SK-N-SH treated with all-trans-retinoic acid at 6 μM for 48 hours (cell line): ENCODE measurements around the gene TSHZ2.

Experiments used
- ATAC-seq: fragments of 200-7000 bp; cut with Tn5 transposase; 3 replicates; pipeline ENCODE4 v1.9.1; 2020; ENCODE audit warnings: mild to moderate bottlenecking, moderate library complexity
- BACH2 ChIP-seq: fragments of 250-450 bp; sonication (Bioruptor Pico); IDR thresholded peaks from 2 replicates; pipeline ENCODE4 v1.9.0; 2021; ENCODE audit warnings: mild to moderate bottlenecking, borderline replicate concordance
- CREB5 ChIP-seq: fragments of 250-450 bp; sonication (Bioruptor Pico); IDR thresholded peaks from 2 replicates; pipeline ENCODE4 v1.5.1; 2020; ENCODE audit warnings: low read depth, mild to moderate bottlenecking, moderate library complexity
- CSDC2 ChIP-seq: fragments of 250-450 bp; sonication (Bioruptor Pico); IDR thresholded peaks from 2 replicates; pipeline ENCODE4 v1.5.0; 2020; ENCODE audit warnings: mild to moderate bottlenecking, moderate library complexity
- ESRRG ChIP-seq: fragments of 250-450 bp; sonication (Bioruptor Pico); IDR thresholded peaks from 2 replicates; pipeline ENCODE4 v1.6.1; 2021; ENCODE audit warnings: mild to moderate bottlenecking
- ISL1 ChIP-seq: fragments of 250-450 bp; sonication (Bioruptor Pico); IDR thresholded peaks from 2 replicates; pipeline ENCODE4 v2.1.2; 2022; ENCODE audit warnings: mild to moderate bottlenecking, moderate library complexity
- OSR1 ChIP-seq: fragments of 250-450 bp; sonication (Bioruptor Pico); IDR thresholded peaks from 2 replicates; pipeline ENCODE4 v1.8.0; 2022; ENCODE audit warnings: moderate library complexity, mild to moderate bottlenecking, inconsistent platforms
- PATZ1 ChIP-seq: fragments of 250-450 bp; sonication (Bioruptor Pico); IDR thresholded peaks from 2 replicates; pipeline ENCODE4 v1.8.0; 2020; ENCODE audit warnings: mild to moderate bottlenecking, moderate library complexity, borderline replicate concordance
- POU6F1 ChIP-seq: fragments of 250-450 bp; sonication (Bioruptor Pico); IDR thresholded peaks from 2 replicates; pipeline ENCODE4 v1.8.0; 2021; ENCODE audit warnings: low read depth, mild to moderate bottlenecking, moderate library complexity, borderline replicate concordance
- PPARA ChIP-seq: fragments of 250-450 bp; sonication (Bioruptor Pico); IDR thresholded peaks from 2 replicates; pipeline ENCODE4 v1.5.0; 2020; ENCODE audit warnings: mild to moderate bottlenecking, borderline replicate concordance
- RARB ChIP-seq: fragments of 250-450 bp; sonication (Bioruptor Pico); IDR thresholded peaks from 2 replicates; pipeline ENCODE4 v1.8.0; 2021; ENCODE audit warnings: mild to moderate bottlenecking, moderate library complexity
- SNAI2 ChIP-seq: fragments of 250-450 bp; sonication (Bioruptor Pico); IDR thresholded peaks from 2 replicates; pipeline ENCODE4 v1.5.0; 2020; ENCODE audit warnings: mild to moderate bottlenecking, moderate library complexity
- TCF4 ChIP-seq: fragments of 250-450 bp; sonication (Bioruptor Pico); IDR thresholded peaks from 2 replicates; pipeline ENCODE4 v1.8.0; 2021; ENCODE audit warnings: mild to moderate bottlenecking, moderate library complexity, borderline replicate concordance
- TOX ChIP-seq: fragments of 250-450 bp; sonication (Bioruptor Pico); IDR thresholded peaks from 2 replicates; pipeline ENCODE4 v1.8.0; 2021; ENCODE audit warnings: mild to moderate bottlenecking, moderate library complexity, borderline replicate concordance
- TSHZ2 ChIP-seq: fragments of 250-450 bp; sonication (Bioruptor Pico); IDR thresholded peaks from 2 replicates; pipeline ENCODE4 v1.5.0; 2020; ENCODE audit warnings: mild to moderate bottlenecking, moderate library complexity
- ZFP3 ChIP-seq: fragments of 250-450 bp; sonication (Bioruptor Pico); IDR thresholded peaks from 2 replicates; pipeline ENCODE4 v1.5.0; 2020; ENCODE audit warnings: mild to moderate bottlenecking, moderate library complexity
- ZFP30 ChIP-seq: fragments of 450-650 bp; formaldehyde crosslinking; IDR thresholded peaks from 2 replicates; pipeline ENCODE4 v1.5.0; 2022; ENCODE audit warnings: mild to moderate bottlenecking, moderate library complexity
- ZNF70 ChIP-seq: fragments of 450-650 bp; formaldehyde crosslinking; IDR thresholded peaks from 2 replicates; pipeline ENCODE4 v1.5.0; 2020; ENCODE audit warnings: mild to moderate bottlenecking, moderate library complexity
- ZNF8 ChIP-seq: fragments of 450-650 bp; formaldehyde crosslinking; IDR thresholded peaks from 2 replicates; pipeline ENCODE4 v1.5.0; 2020; ENCODE audit warnings: mild to moderate bottlenecking, moderate library complexity

Gene TSHZ2

GRCh38 chr20:53298911-53299310, 326.8 kb downstream of the TSHZ2 start (continued):
- TF ChIP-seq RARB (no peak), BACH2 (CRISPR knock-in tag) (no peak), ZNF70 (no peak), SNAI2 (CRISPR knock-in tag) (no peak), CSDC2 (CRISPR knock-in tag) (no peak), POU6F1 (no peak)

GRCh38 chr20:53299831-53300230, 327.7 kb downstream of the TSHZ2 start:
- TF ChIP-seq SNAI2 (CRISPR knock-in tag) (no peak), ZFP3 (CRISPR knock-in tag) (no peak), TOX (CRISPR knock-in tag) (no peak), TSHZ2 (CRISPR knock-in tag) (no peak)
- TF ChIP-seq, all 23 proteins: peak for 0
- no peak for ATAC-seq

GRCh38 chr20:53301869-53302268, 329.7 kb downstream of the TSHZ2 start:
- no peak for ATAC-seq
- TF ChIP-seq POU6F1 (no peak), OSR1 (no peak), SNAI2 (CRISPR knock-in tag) (no peak), TSHZ2 (CRISPR knock-in tag) (no peak), ZFP30 (CRISPR knock-in tag) (no peak), ZNF70 (no peak), CREB5 (CRISPR knock-in tag) (no peak), ZNF8 (CRISPR knock-in tag) (no peak), ISL1 (CRISPR knock-in tag) (no peak), TCF4 (CRISPR knock-in tag) (no peak), ESRRG (CRISPR knock-in tag) (no peak), PATZ1 (CRISPR knock-in tag) (no peak), PPARA (CRISPR knock-in tag) (no peak), CSDC2 (CRISPR knock-in tag) (no peak)
